GM12878 (cell line): Measurements from ENCODE around the gene PPM1N. TPM values are rescaled to one million over a fixed set of nuclear protein-coding genes. Genes with fewer than 3 reads are reported as not detected.

ENCODE experiments used
- ATAC-seq: fragments of 200-7000 bp; cut with Tn5 transposase; 3 replicates; pipeline ENCODE4 v1.9.1; 2020; ENCODE audit warnings: mild to moderate bottlenecking, moderate library complexity
- BruUV-seq: library from RNA; stranded (reverse); fragments of 400-500 nt; replicated peaks from 2 replicates; lab custom pipeline; 2021; lab: Mats Ljungman, UMichigan
- CTCF ChIA-PET: fragments of 300-600 bp; sonication (Branson Sonifier 250); formaldehyde crosslinking; extraction: SDS; loops from one replicate; lab custom pipeline; 2021; ENCODE audit warnings: inconsistent platforms; lab: Yijun Ruan, JAX
- POLR2A ChIA-PET: fragments of 350-600 bp; formaldehyde crosslinking; extraction: SDS; loops from one replicate; lab custom pipeline; 2021; ENCODE audit warnings: inconsistent platforms; lab: Charles Lee
- RAD21 ChIA-PET: fragments of 300-600 bp; sonication (Branson Sonifier 250); formaldehyde crosslinking; loops from one replicate; lab custom pipeline; 2023; ENCODE audit warnings: antibody characterized with exemption; ENCODE audit not compliant: unreplicated experiment; lab: Charles Lee
- SMC1A ChIA-PET: fragments of 300-600 bp; sonication (Branson Sonifier 250); formaldehyde crosslinking; loops from one replicate; lab custom pipeline; 2023; ENCODE audit not compliant: unreplicated experiment, uncharacterized antibody; lab: Charles Lee
- DNase-seq: peaks from one replicate; pipeline ENCODE4 v3.0.0-alpha.2; 2011; ENCODE audit warnings: low read depth, low spot score
- FAIRE-seq: peaks from 3 replicates; lab custom pipeline; 2011; peaks lifted over from hg19 to GRCh38; lab: Jason Lieb, UNC
- H2AFZ ChIP-seq: 2 replicates; pipeline ENCODE4 v1.6.0; 2011; ENCODE audit warnings: low read depth, low read length, control low read depth; ENCODE audit not compliant: control insufficient read depth
- H3K27ac ChIP-seq: 2 replicates; pipeline ENCODE4 v1.5.1; 2011; ENCODE audit warnings: control low read depth; ENCODE audit not compliant: control insufficient read depth, insufficient read depth
- H3K27me3 ChIP-seq, 2 experiments: replicated peaks in 1 of 2; 2 replicates each; pipeline versions ENCODE4 v1.6.0 to v1.6.1; 2011; ENCODE audit warnings: low read length in 1 of 2; ENCODE audit not compliant: control insufficient read depth in 2 of 2, insufficient read depth in 2 of 2
- H3K36me3 ChIP-seq, 2 experiments: 2 replicates each; pipeline ENCODE4 v1.5.1; 2011; ENCODE audit warnings: low read length in 1 of 2; ENCODE audit not compliant: control insufficient read depth in 2 of 2, insufficient read depth in 2 of 2
- H3K4me1 ChIP-seq: 2 replicates; pipeline ENCODE4 v1.6.1; 2011; ENCODE audit warnings: mild to moderate bottlenecking, low read length, moderate library complexity, mixed read lengths; ENCODE audit not compliant: control insufficient read depth, insufficient read depth
- H3K4me2 ChIP-seq: 2 replicates; pipeline ENCODE4 v1.6.0; 2011; ENCODE audit warnings: control low read depth; ENCODE audit not compliant: control insufficient read depth, insufficient read depth
- H3K4me3 ChIP-seq: fragments of 200-600 bp; sonication (generic); 2 replicates; pipeline ENCODE4 v1.5.1; 2016
- H3K79me2 ChIP-seq: 2 replicates; pipeline ENCODE4 v1.6.0; 2011; ENCODE audit warnings: low read length; ENCODE audit not compliant: control insufficient read depth, insufficient read depth
- H3K9ac ChIP-seq: 2 replicates; pipeline ENCODE4 v1.8.0; 2011; ENCODE audit warnings: low read length, control low read depth, mixed read lengths; ENCODE audit not compliant: control insufficient read depth, insufficient read depth
- H3K9me3 ChIP-seq: replicated peaks from 3 replicates; pipeline ENCODE4 v1.5.1; 2011; ENCODE audit warnings: mild to moderate bottlenecking, low read length; ENCODE audit not compliant: control insufficient read depth, insufficient read depth
- H4K20me1 ChIP-seq: 2 replicates; pipeline ENCODE4 v1.6.0; 2011; ENCODE audit not compliant: control insufficient read depth, insufficient read depth
- EP300 ChIP-seq, 2 experiments: fragments of 150-350 bp in 1 of 2; IDR thresholded peaks; 2 replicates each; pipeline ENCODE4 v1.6.1; 2011 to 2012; ENCODE audit warnings: low read depth in 2 of 2, low read length in 2 of 2, borderline replicate concordance in 1 of 2, improper control_type of control experiment in 1 of 2, inconsistent platforms in 1 of 2; ENCODE audit not compliant: control insufficient read depth in 1 of 2
- HDAC2 ChIP-seq: fragments of 200-600 bp; sonication (generic); IDR thresholded peaks from 2 replicates; pipeline ENCODE4 v1.6.1; 2017
- IRF5 ChIP-seq: fragments of 450-650 bp; IDR thresholded peaks from 2 replicates; pipeline ENCODE4 v1.6.1; 2017; ENCODE audit warnings: borderline replicate concordance
- NFXL1 ChIP-seq: fragments of 450-650 bp; IDR thresholded peaks from 2 replicates; pipeline ENCODE4 v1.6.1; 2017; ENCODE audit warnings: antibody characterized with exemption, mild to moderate bottlenecking, borderline replicate concordance
- POU2F2 ChIP-seq: IDR thresholded peaks from 3 replicates; pipeline ENCODE4 v1.6.1; 2011; ENCODE audit warnings: low read depth, mild to moderate bottlenecking, low read length, borderline replicate concordance
- SMARCA5 ChIP-seq: fragments of 450-650 bp; IDR thresholded peaks from 2 replicates; pipeline ENCODE4 v1.6.1; 2017; ENCODE audit warnings: mild to moderate bottlenecking
- WGBS: methylation state at CpG from one replicate; pipeline ENCODE4 v1.1.6; 2016; ENCODE audit warnings: low lambda C conversion rate; ENCODE audit not compliant: insufficient replicate concordance, insufficient coverage; ENCODE audit errors: missing lambda C conversion rate; 5-methylcytosine and 5-hydroxymethylcytosine counted together
- in situ Hi-C: fragments of 300-500 bp; cut with MboI; formaldehyde crosslinking; loops from 9 replicates; pipeline ENCODE4 v1.14.3; 2018; ENCODE audit warnings: mixed read lengths
- intact Hi-C: fragments of 100-400 bp; cut with micrococcal nuclease; formaldehyde crosslinking; loops from one replicate; pipeline ENCODE4 v1.14.2; 2022; ENCODE audit not compliant: unreplicated experiment
- polyA plus RNA-seq, 11 experiments: library from polyadenylated mRNA; depleted of rRNA in 4 of 11; unstranded in 6 of 11; stranded (reverse) in 5 of 11; fragments of >200 nt; fragmentation: Nextera tagmentation in 4 of 11; fragmentation: Illumina TruSeq in 1 of 11; extraction: Ambion mirVana in 4 of 11; extraction: Trizol in 1 of 11; gene quantifications; 1 replicate in 1 of 11; 2 replicates in 10 of 11; pipeline versions ENCODE4 v1.2.1 to v1.2.3, GENCODE V29; 2011 to 2016; ENCODE audit warnings: inconsistent platforms in 2 of 11, missing spikeins in 2 of 11, low read depth in 1 of 11
- total RNA-seq, 4 experiments: library from RNA; depleted of rRNA in 3 of 4; stranded (reverse); fragments of >200 nt in 3 of 4; fragmentation: Illumina TruSeq in 1 of 4; extraction: Trizol in 1 of 4; gene quantifications; 2 replicates each; pipeline versions ENCODE4 v1.2.1 to v1.2.3, GENCODE V29; 2013 to 2021

PPM1N gene
- total and polyA plus RNA-seq, 10 of the 15 experiments (the other 5 are each of a cell fraction or from before 2014, with no cell fraction given): 1.6 to 5.4 (median 3.7) TPM

- H3K4me3 ChIP-seq: peak overlapping the region; percentile 99
- H2AFZ ChIP-seq: no peak overlapping the region
- no peak for ATAC-seq
- H3K27me3 ChIP-seq: no peaks in the 10 kb centered on the region
- FAIRE-seq: no peak
- ChIA-PET SMC1A (interaction anchor here (1.7 kb wide), 1 partner anchor 129 kb away, joined by 4 read pairs; no protein-coding TSS in a partner anchor), CTCF (interaction anchor here (0.9 to 1.3 kb wide), 3 partner anchors 10 to 204 kb away, joined by 3 to 6 read pairs (median 4); no protein-coding TSS in a partner anchor), POLR2A (interaction anchor here (0.6 to 1.9 kb wide), 4 partner anchors 22 to 286 kb away, joined by 3 to 7 read pairs (median 5); no protein-coding TSS in a partner anchor)
- peak overlapping the region; percentile 75 for H3K27ac ChIP-seq
- peaks cover 42% of the 10 kb centered on the region for H3K4me1 ChIP-seq
- BruUV-seq: no TSS peak
- 0 out of 2 replicates have a peak, but pooled peaks have one; percentile 19 for TF ChIP-seq SMARCA5
- TF ChIP-seq EP300 (IDR thresholded peaks at IDR 0.05; ENCODE audit: borderline replicate concordance in 1 of 2, control insufficient read depth in 1 of 2, low read depth in 2 of 2, low read length in 2 of 2): no peak
- TF ChIP-seq, all 136 proteins: peak for 1
- no peak overlapping the region; the same call in 1 of the 2 replicates for H3K9ac ChIP-seq
- in situ Hi-C loops (no loop called here), intact Hi-C loops (no loop called here)
- WGBS: 30% methylated on average over 6 of the region's 6 CpGs
- RAD21 ChIA-PET: no interaction called here
- DNase-seq: no peak
- H3K4me2 ChIP-seq: peak overlapping the region; percentile 0; the same call in 1 of the 2 replicates
- peaks cover 86% of the 10 kb centered on the region for H3K79me2 ChIP-seq
- no peaks in the 10 kb centered on the region for H3K9me3 ChIP-seq
- peaks cover under 1 to 14% of the 10 kb centered on the region in 2 experiments for H3K36me3 ChIP-seq
- no peaks in the 10 kb centered on the region for H4K20me1 ChIP-seq
Observed at GRCh38 chr19:45512881-45513483, 14.7 kb downstream of the PPM1N start.

- Histone ChIP-seq H2AFZ (no peak overlapping the region), H3K9me3 (no peaks in the 10 kb centered on the region), H3K4me3 (peak overlapping the region; percentile 32), H4K20me1 (no peaks in the 10 kb centered on the region), H3K27ac (peak overlapping the region; percentile 75), H3K4me2 (peak overlapping the region; percentile 85), H3K4me1 (peaks cover 41% of the 10 kb centered on the region), H3K27me3 (no peaks in the 10 kb centered on the region), H3K36me3 (peaks cover 5 to 19% of the 10 kb centered on the region in 2 experiments), H3K79me2 (peaks cover 71% of the 10 kb centered on the region), H3K9ac (peak overlapping the region; percentile 60)
- SMC1A ChIA-PET: interaction anchor here (0.9 to 2.9 kb wide), 3 partner anchors 11 to 127 kb away, joined by 3 to 8 read pairs (median 4); no protein-coding TSS in a partner anchor
- RAD21 ChIA-PET: interaction anchor here (1.0 to 2.5 kb wide), 5 partner anchors 9 to 178 kb away, joined by 3 to 16 read pairs (median 7); partner anchors contain the start of genes EML2, QPCTL and SNRPD2
- DNase-seq: no peak
- CTCF ChIA-PET: interaction anchor here (1.1 to 2.6 kb wide), 8 partner anchors 20 to 127 kb away, joined by 3 to 18 read pairs (median 4); no protein-coding TSS in a partner anchor
- TF ChIP-seq IRF5: no peak
- peak; percentile 97 for TF ChIP-seq SMARCA5
- TF ChIP-seq POU2F2: 0 out of 3 replicates have a peak, but pooled peaks have one; percentile 6
- peak; percentile 91; the same call in 1 of the 2 replicates for TF ChIP-seq NFXL1
- no peak for TF ChIP-seq HDAC2
- WGBS: 5% methylated on average over 13 of the region's 13 CpGs
- BruUV-seq: no TSS peak
- ATAC-seq: peak; percentile 52
- POLR2A ChIA-PET: interaction anchor here (0.5 to 2.0 kb wide), 4 partner anchors 9 to 366 kb away, joined by 3 to 7 read pairs (median 4); partner anchors contain the start of genes DMWD, PPM1N and RTN2
- in situ Hi-C loops (no loop called here), intact Hi-C loops (no loop called here)
- no peak for FAIRE-seq
Observed at GRCh38 chr19:45514376-45515051, 16.3 kb downstream of the PPM1N start.
